Esophagus muscularis mucosa (tissue), 4 donors: Measurements from ENCODE around the gene UBE2E2. TPM values are rescaled to one million over a fixed set of nuclear protein-coding genes. Genes with fewer than 3 reads are reported as not detected.

Experiments used
- DNase-seq: peaks from one replicate; pipeline ENCODE4 v3.0.0-alpha.2; 2017; ENCODE audit errors: extremely low spot score
- H3K27ac ChIP-seq, 4 donors: fragments of 200-600 bp; sonication (generic); replicated peaks in 1 of 4; 1 replicate in 3 of 4; 2 replicates in 1 of 4; pipeline ENCODE4 v1.5.1; 2016 to 2019; ENCODE audit warnings: mild to moderate bottlenecking in 1 of 4
- H3K27me3 ChIP-seq, 4 donors: fragments of 200-600 bp; sonication (generic); one replicate each; pipeline versions ENCODE4 v1.5.1 to v1.6.0; 2016 to 2019
- H3K36me3 ChIP-seq, 4 donors: fragments of 200-600 bp; sonication (generic); one replicate each; pipeline ENCODE4 v1.5.1; 2016 to 2019
- H3K4me1 ChIP-seq, 4 donors: fragments of 200-600 bp; sonication (generic); one replicate each; pipeline ENCODE4 v1.5.1; 2016 to 2019
- H3K4me3 ChIP-seq, 4 donors: fragments of 200-600 bp; sonication (generic); 1 replicate in 2 of 4; 2 replicates in 2 of 4; pipeline ENCODE4 v1.5.1; 2016 to 2019; ENCODE audit warnings: mild to moderate bottlenecking in 4 of 4, moderate library complexity in 1 of 4
- H3K9me3 ChIP-seq, 4 donors: fragments of 200-600 bp; sonication (generic); 1 replicate in 3 of 4; 2 replicates in 1 of 4; pipeline ENCODE4 v1.5.1; 2016 to 2019
- EP300 ChIP-seq: sonication (generic); formaldehyde crosslinking; IDR thresholded peaks from one replicate; pipeline ENCODE4 v1.6.1; 2017; ENCODE audit warnings: antibody characterized with exemption
- POLR2A ChIP-seq: fragments of 450-650 bp; IDR thresholded peaks from one replicate; pipeline ENCODE4 v1.6.1; 2017; ENCODE audit warnings: antibody characterized with exemption, moderate library complexity, mild to moderate bottlenecking, low read depth
- POLR2AphosphoS5 ChIP-seq, 2 donors: sonication (generic); formaldehyde crosslinking; IDR thresholded peaks; one replicate each; pipeline ENCODE4 v1.6.1; 2017; ENCODE audit warnings: antibody characterized with exemption in 2 of 2
- WGBS: methylation state at CpG from one replicate; pipeline ENCODE4 v1.1.5; 2018; 5-methylcytosine and 5-hydroxymethylcytosine counted together
- intact Hi-C: fragments of 100-400 bp; cut with DNase I; formaldehyde crosslinking; loops from one replicate; pipeline ENCODE4 v1.15.1; 2023
- total RNA-seq, 4 donors: library from RNA; depleted of rRNA; stranded (reverse); fragments of >200 nt; gene quantifications; one replicate each; pipeline versions ENCODE4 v1.1.0 to v1.2.1, GENCODE V29; 2016
- TF ChIP-seq, protein P1 (sequence below), 3 experiments: fragments of 200-600 bp in 2 of 3; fragments of 450-650 bp in 1 of 3; sonication (generic) in 2 of 3; IDR thresholded peaks; one replicate each; pipeline ENCODE4 v1.5.1; 2017 to 2019; ENCODE audit warnings: antibody characterized with exemption in 3 of 3, mild to moderate bottlenecking in 2 of 3, moderate library complexity in 1 of 3

UBE2E2 gene
- total RNA-seq, 4 donors from 2014 or later = 53.5 to 143 (median 90.3) TPM

DNA sequence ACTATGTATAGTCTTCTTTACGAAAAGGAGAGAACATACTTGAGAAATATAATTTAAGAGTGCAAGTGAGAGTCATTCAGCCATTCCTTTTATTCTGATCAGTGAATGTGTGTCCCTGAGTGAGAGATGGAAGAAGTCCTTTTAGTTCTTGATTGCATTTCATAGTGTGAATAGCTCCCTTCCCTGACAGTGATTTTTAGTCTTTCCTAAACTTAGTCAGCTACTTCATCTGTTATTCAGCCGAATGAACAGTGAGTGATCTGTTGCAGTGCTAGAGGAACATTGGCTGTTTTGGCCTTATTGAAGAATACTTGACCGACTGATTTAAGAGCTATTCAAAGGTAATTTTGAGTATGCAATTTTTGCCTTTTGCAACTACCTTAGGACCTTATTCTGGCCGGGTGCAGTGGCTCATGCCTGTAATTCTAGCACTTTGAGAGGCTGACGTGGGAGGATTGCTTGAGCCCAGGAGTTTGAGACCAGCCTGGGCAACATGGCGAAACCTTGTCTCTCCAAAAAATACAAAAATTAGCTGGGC is 45.5 kb downstream of the UBE2E2 start:
- Histone ChIP-seq H3K9me3 (no peaks in the 10 kb centered on the region), H3K36me3 (no peaks in the 10 kb centered on the region), H3K27me3 (no peaks in the 10 kb centered on the region), H3K4me3 (no peak overlapping the region), H3K4me1 (peaks cover 0 to 17% (median 12%) of the 10 kb centered on the region in 4 donors), H3K27ac (no peak overlapping the region)
- DNase-seq = no peak
- intact Hi-C loops = no loop called here
- TF ChIP-seq EP300 (no peak), POLR2AphosphoS5 (IDR thresholded peaks at IDR 0.05) (no peak), POLR2A (no peak)
- TF ChIP-seq, protein P1, sequence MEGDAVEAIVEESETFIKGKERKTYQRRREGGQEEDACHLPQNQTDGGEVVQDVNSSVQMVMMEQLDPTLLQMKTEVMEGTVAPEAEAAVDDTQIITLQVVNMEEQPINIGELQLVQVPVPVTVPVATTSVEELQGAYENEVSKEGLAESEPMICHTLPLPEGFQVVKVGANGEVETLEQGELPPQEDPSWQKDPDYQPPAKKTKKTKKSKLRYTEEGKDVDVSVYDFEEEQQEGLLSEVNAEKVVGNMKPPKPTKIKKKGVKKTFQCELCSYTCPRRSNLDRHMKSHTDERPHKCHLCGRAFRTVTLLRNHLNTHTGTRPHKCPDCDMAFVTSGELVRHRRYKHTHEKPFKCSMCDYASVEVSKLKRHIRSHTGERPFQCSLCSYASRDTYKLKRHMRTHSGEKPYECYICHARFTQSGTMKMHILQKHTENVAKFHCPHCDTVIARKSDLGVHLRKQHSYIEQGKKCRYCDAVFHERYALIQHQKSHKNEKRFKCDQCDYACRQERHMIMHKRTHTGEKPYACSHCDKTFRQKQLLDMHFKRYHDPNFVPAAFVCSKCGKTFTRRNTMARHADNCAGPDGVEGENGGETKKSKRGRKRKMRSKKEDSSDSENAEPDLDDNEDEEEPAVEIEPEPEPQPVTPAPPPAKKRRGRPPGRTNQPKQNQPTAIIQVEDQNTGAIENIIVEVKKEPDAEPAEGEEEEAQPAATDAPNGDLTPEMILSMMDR (IDR thresholded peaks at IDR 0.05) = no peak
- 89% methylated on average over 5 of the region's 6 CpGs for WGBS

DNA sequence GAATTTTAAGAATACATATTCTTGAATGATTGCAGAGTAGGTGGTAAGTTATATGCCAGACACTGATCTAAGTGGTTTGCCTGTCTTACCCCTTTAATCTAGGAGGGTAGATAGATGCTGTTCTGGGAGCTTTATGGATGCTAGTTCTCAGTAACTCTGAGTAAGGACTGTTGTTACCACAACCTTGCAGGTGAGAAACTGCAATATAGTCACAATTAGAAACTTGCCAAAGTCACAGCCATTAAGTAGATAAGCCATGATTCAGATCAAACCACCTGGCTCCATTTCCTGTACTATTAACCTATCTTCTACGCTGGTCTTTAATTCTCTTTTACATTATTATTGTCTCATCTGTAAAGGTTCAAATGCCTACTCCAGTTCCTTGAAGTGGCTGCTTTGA is 46.8 kb downstream of the UBE2E2 start:
- Histone ChIP-seq H3K27ac (no peak overlapping the region), H3K27me3 (no peaks in the 10 kb centered on the region), H3K4me3 (no peak overlapping the region), H3K36me3 (no peaks in the 10 kb centered on the region), H3K9me3 (no peaks in the 10 kb centered on the region), H3K4me1 (peaks cover 0 to 13% (median 6%) of the 10 kb centered on the region in 4 donors)
- intact Hi-C loops = no loop called here
- TF ChIP-seq, protein P1 (IDR thresholded peaks at IDR 0.05) = no peak
- no peak for TF ChIP-seq POLR2AphosphoS5 (IDR thresholded peaks at IDR 0.05)
- TF ChIP-seq POLR2A = no peak
- no peak for DNase-seq
- WGBS = 93% methylated on average over 1 of the region's 1 CpG

DNA sequence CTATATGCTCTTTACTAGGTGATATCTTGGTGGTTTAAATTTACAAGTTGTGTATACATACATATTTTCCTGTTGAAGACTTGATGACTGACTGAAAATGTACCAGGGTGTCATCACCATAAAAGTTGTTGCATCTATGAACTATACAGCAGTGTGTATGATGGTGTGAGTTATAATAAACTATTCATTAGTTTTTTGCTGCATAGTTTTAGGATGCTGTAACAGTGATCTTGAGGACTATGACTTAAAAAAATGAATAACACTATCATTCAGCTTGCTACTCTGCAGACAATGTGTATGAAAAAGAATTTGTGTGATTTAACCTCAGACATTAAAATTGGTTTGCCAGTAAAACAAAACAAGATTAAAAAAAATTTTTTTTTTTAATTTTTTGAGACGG is 49.0 kb downstream of the UBE2E2 start:
- peaks cover 0 to 32% (median 17%) of the 10 kb centered on the region in 4 donors for H3K4me1 ChIP-seq
- no peak overlapping the region for H3K4me3 ChIP-seq
- H3K27me3 ChIP-seq = no peaks in the 10 kb centered on the region
- 81% methylated on average over 1 of the region's 1 CpG for WGBS
- no peaks in the 10 kb centered on the region for H3K9me3 ChIP-seq
- intact Hi-C loops = no loop called here
- TF ChIP-seq, protein P1 (IDR thresholded peaks at IDR 0.05) = no peak
- no peaks in the 10 kb centered on the region for H3K36me3 ChIP-seq
- H3K27ac ChIP-seq = no peak overlapping the region
- DNase-seq = no peak

DNA sequence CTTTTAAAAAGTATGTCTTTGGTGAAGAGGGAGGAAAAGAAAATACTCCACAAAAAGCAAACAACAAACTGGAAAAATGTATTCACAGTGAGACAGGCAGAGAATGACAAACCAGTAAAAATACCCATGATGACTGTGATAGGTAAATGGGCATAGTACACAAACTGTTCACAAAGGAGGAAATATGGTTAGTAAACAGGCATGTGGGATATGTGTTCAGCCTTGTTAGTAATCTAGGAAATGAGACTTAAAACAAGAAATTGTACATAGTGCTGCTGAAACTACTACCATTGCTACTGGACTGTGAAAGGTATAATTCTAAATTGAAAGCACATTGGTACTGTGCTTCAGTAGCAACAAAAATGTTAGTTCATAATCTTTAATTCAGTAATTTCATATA is 50.1 kb downstream of the UBE2E2 start:
- Histone ChIP-seq H3K4me3 (no peak overlapping the region), H3K27me3 (no peaks in the 10 kb centered on the region), H3K4me1 (peaks cover 0 to 34% (median 18%) of the 10 kb centered on the region in 4 donors), H3K9me3 (no peaks in the 10 kb centered on the region), H3K36me3 (no peaks in the 10 kb centered on the region), H3K27ac (no peak overlapping the region)
- TF ChIP-seq POLR2AphosphoS5 (IDR thresholded peaks at IDR 0.05) = no peak
- TF ChIP-seq EP300 = no peak
- no peak for TF ChIP-seq POLR2A
- TF ChIP-seq, protein P1 (IDR thresholded peaks at IDR 0.05) = no peak
- intact Hi-C loops = no loop called here
- no peak for DNase-seq

DNA sequence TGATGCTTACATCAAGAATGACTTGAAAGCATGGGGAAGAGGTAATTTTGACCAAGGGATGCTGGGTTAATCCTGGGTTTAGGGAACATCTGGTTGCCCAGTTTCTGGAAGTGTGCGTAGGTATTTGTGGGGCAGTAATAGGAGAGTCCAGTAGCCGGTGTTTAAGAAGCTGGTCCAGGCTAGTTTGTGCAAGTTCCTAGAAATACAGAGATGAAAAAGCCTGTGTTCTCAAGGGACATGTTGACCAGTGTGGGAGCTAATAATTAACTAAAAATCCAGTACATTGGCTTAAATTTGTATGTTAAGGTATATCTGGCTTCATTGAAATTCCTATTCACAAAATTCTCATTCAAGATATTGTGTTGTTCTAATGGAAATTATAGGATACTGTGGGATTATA is 51.2 kb downstream of the UBE2E2 start:
- Histone ChIP-seq H3K9me3 (no peaks in the 10 kb centered on the region), H3K27me3 (no peaks in the 10 kb centered on the region), H3K36me3 (no peaks in the 10 kb centered on the region), H3K4me3 (no peak overlapping the region), H3K27ac (no peak overlapping the region), H3K4me1 (peaks cover 0 to 34% (median 18%) of the 10 kb centered on the region in 4 donors)
- intact Hi-C loops = no loop called here
- 92% methylated on average over 2 of the region's 2 CpGs for WGBS
- TF ChIP-seq, protein P1 (IDR thresholded peaks at IDR 0.05) = no peak
- TF ChIP-seq POLR2A (no peak), EP300 (no peak), POLR2AphosphoS5 (IDR thresholded peaks at IDR 0.05) (no peak)
- DNase-seq = no peak
